Right cardiac atrium (tissue), 5 donors: ENCODE measurements around the gene GPR150. TPM values are rescaled to one million over a fixed set of nuclear protein-coding genes. Genes with fewer than 3 reads are reported as not detected.
"Not testable (repeated sequence)": the region's sequence is repeated elsewhere in the genome, so short reads cannot be mapped to it uniquely, and the experiment has no call there.

Source experiments
- ATAC-seq, 2 donors: fragments of 200-7000 bp; cut with Tn5 transposase; one replicate each; pipeline versions ENCODE4 v1.8.0 to v1.9.1; 2020; ENCODE audit warnings: moderate library complexity in 2 of 2, mild to moderate bottlenecking in 1 of 2
- DNase-seq, 3 donors: peaks; one replicate each; pipeline ENCODE4 v3.0.0-alpha.2; 2020
- H3K27ac ChIP-seq: one replicate; pipeline ENCODE4 v1.5.1; 2013; ENCODE audit warnings: mild to moderate bottlenecking, low read length, control low read depth, moderate library complexity
- H3K27me3 ChIP-seq: one replicate; pipeline ENCODE4 v1.6.1; 2013; ENCODE audit not compliant: control insufficient read depth, insufficient read depth
- H3K4me1 ChIP-seq: one replicate; pipeline ENCODE4 v1.6.1; 2013; ENCODE audit warnings: low read length; ENCODE audit not compliant: control insufficient read depth, insufficient read depth
- H3K4me3 ChIP-seq: one replicate; pipeline ENCODE4 v1.5.1; 2013; ENCODE audit warnings: low read length, control low read depth
- H3K9me3 ChIP-seq: one replicate; pipeline ENCODE4 v1.6.1; 2013; ENCODE audit warnings: low read length; ENCODE audit not compliant: control insufficient read depth
- WGBS: extraction: QIAGEN DNeasy Blood & Tissue Kit; methylation state at CpG from one replicate; pipeline ENCODE4 v1.1.7; 2013; 5-methylcytosine and 5-hydroxymethylcytosine counted together
- intact Hi-C, 4 donors: fragments of 100-400 bp; cut with DNase I; formaldehyde crosslinking; loops; one replicate each; pipeline versions ENCODE4 v1.11.0 to v1.14.0; 2022 to 2023
- polyA plus RNA-seq: library from polyadenylated mRNA; stranded (reverse); fragments of 200-250 nt; gene quantifications from one replicate; pipeline ENCODE4 v1.2.3, GENCODE V29; 2013
- total RNA-seq, 4 donors: library from RNA; stranded (reverse); fragmentation: NEBNext Ultra II Directional; extraction: Animal tissue kit (Norgen Biotek cat#: 25700); gene quantifications; one replicate each; pipeline ENCODE4 v1.2.1, GENCODE V29; 2021
- donor health status: healthy with polysubstance abuse.
- donor health status: DM: no; HTN: yes; CAD: no.
- donor health status: DM: no; HTN: no; CAD: no.
- donor health status: DM: no; HTN: yes; CAD: no; lungs with severe emphysema.
- donor health status: DM: yes; HTN: yes; CAD: no.

The GPR150 gene
- total and polyA plus RNA-seq, 5 donors = 0.09 to 0.25 (median 0.15) TPM; not detected in 2

- WGBS = 68% methylated on average over 5 of the region's 5 CpGs
- no peaks in the 10 kb centered on the region for H3K9me3 ChIP-seq
- intact Hi-C loops = loop anchor here in 1 of 4 donors (5.0 kb wide), 1 partner anchor 206 kb away; no protein-coding TSS in a partner anchor
- H3K27me3 ChIP-seq = no peaks in the 10 kb centered on the region
- peak overlapping the region; percentile 58 for H3K27ac ChIP-seq
- peaks cover 2% of the 10 kb centered on the region for H3K4me1 ChIP-seq
- no peak for DNase-seq
- no peak for ATAC-seq
- no peak overlapping the region for H3K4me3 ChIP-seq
Observed at GRCh38 chr5:95641741-95642220, 21.9 kb downstream of the GPR150 start.

GRCh38 chr5:95643152-95643551, 23.3 kb downstream of the GPR150 start:
- WGBS = 87% methylated on average over 7 of the region's 7 CpGs
- no peaks in the 10 kb centered on the region for H3K27me3 ChIP-seq
- no peak for ATAC-seq

GRCh38 chr5:95644351-95645042, 24.6 kb downstream of the GPR150 start:
- ATAC-seq (no peak), DNase-seq (no peak)
- Histone ChIP-seq H3K27ac (no peak overlapping the region), H3K9me3 (no peaks in the 10 kb centered on the region), H3K27me3 (no peaks in the 10 kb centered on the region), H3K4me3 (no peak overlapping the region), H3K4me1 (peaks cover 2% of the 10 kb centered on the region)
- intact Hi-C loops = loop anchor here in 3 of 4 donors (5.0 kb wide), 3 partner anchors 88 to 203 kb away; partner anchors contain the start of gene RHOBTB3 (in 1 of the 3)
- WGBS = 17% methylated on average over 4 of the region's 4 CpGs

More at GRCh38 chr5:95643152-95643551, 23.3 kb downstream of the GPR150 start:
- intact Hi-C loops = loop anchor here in 1 of 4 donors (5.0 kb wide), 1 partner anchor 204 kb away; no protein-coding TSS in a partner anchor
- Histone ChIP-seq H3K27ac (no peak overlapping the region), H3K4me3 (no peak overlapping the region), H3K9me3 (no peaks in the 10 kb centered on the region), H3K4me1 (peaks cover 2% of the 10 kb centered on the region)
- DNase-seq = no peak

GRCh38 chr5:95646226-95646568, 26.3 kb downstream of the GPR150 start:
- 86% methylated on average over 17 of the region's 17 CpGs for WGBS
- H3K27ac ChIP-seq = peak overlapping the region; percentile 26
- H3K9me3 ChIP-seq, H3K4me1 ChIP-seq, DNase-seq, H3K4me3 ChIP-seq, ATAC-seq, H3K27me3 ChIP-seq: not testable (repeated sequence)
- intact Hi-C loops = loop anchor here in 2 of 4 donors (5.0 kb wide), 3 partner anchors 86 to 201 kb away; partner anchors contain the start of gene RHOBTB3 (in 1 of the 2)

GRCh38 chr5:95646569-95647431, 26.9 kb downstream of the GPR150 start, which contains the start of gene RFESD:
RFESD (plus strand) TSS chr5:95646777; CDS start chr5:95652272, 5,495 bp downstream.
- Histone ChIP-seq H3K4me1 (no peaks in the 10 kb centered on the region), H3K9me3 (no peaks in the 10 kb centered on the region), H3K27ac (peak within 1 kb of the TSS; percentile 93), H3K4me3 (peak within 1 kb of the TSS; percentile 62), H3K27me3 (no peaks in the 10 kb centered on the region)
- WGBS = under 1% methylated on average over 60 of the region's 60 CpGs
- intact Hi-C loops = loop anchor here in 2 of 4 donors (5.0 kb wide), 3 partner anchors 86 to 201 kb away; partner anchors contain the start of gene RHOBTB3 (in 1 of the 2)
- ATAC-seq (peak; percentile 99 to 100), DNase-seq (peak; percentile 99 to 100 (median 100))

- Histone ChIP-seq H3K27ac (no peak overlapping the region), H3K4me3 (no peak overlapping the region)
Observed at GRCh38 chr5:95647886-95648860, 28.3 kb downstream of the GPR150 start.

GRCh38 chr5:95649274-95649673, 29.4 kb downstream of the GPR150 start:
- intact Hi-C loops = loop anchor here in 2 of 4 donors (5.0 kb wide), 3 partner anchors 83 to 198 kb away; partner anchors contain the start of gene RHOBTB3 (in 1 of the 2)
- Histone ChIP-seq H3K4me1 (no peaks in the 10 kb centered on the region), H3K4me3 (no peak overlapping the region), H3K27me3 (no peaks in the 10 kb centered on the region), H3K9me3 (no peaks in the 10 kb centered on the region), H3K27ac (no peak overlapping the region)
- no peak for ATAC-seq
- no peak for DNase-seq

More at GRCh38 chr5:95647886-95648860, 28.3 kb downstream of the GPR150 start:
- Histone ChIP-seq H3K9me3 (no peaks in the 10 kb centered on the region), H3K27me3 (no peaks in the 10 kb centered on the region), H3K4me1 (no peaks in the 10 kb centered on the region)
- 75% methylated on average over 12 of the region's 12 CpGs for WGBS
- DNase-seq = no peak
- no peak for ATAC-seq
- intact Hi-C loops = loop anchor here in 2 of 4 donors (5.0 kb wide), 3 partner anchors 84 to 199 kb away; partner anchors contain the start of gene RHOBTB3 (in 1 of the 2)

GRCh38 chr5:95649842-95650620, 30.1 kb downstream of the GPR150 start:
- Histone ChIP-seq H3K4me1 (no peaks in the 10 kb centered on the region), H3K27me3 (no peaks in the 10 kb centered on the region), H3K27ac (no peak overlapping the region), H3K9me3 (no peaks in the 10 kb centered on the region), H3K4me3 (no peak overlapping the region)
- intact Hi-C loops = loop anchor here in 2 of 4 donors (5.0 kb wide), 3 partner anchors 82 to 197 kb away; partner anchors contain the start of gene RHOBTB3 (in 1 of the 2)
- no peak for ATAC-seq
- DNase-seq = no peak

GRCh38 chr5:95652849-95653248, 33.0 kb downstream of the GPR150 start:
- H3K9me3 ChIP-seq = no peaks in the 10 kb centered on the region
- 95% methylated on average over 1 of the region's 1 CpG for WGBS
- H3K4me3 ChIP-seq = no peak overlapping the region
- intact Hi-C loops = no loop called here
- H3K27ac ChIP-seq = no peak overlapping the region
- no peaks in the 10 kb centered on the region for H3K4me1 ChIP-seq
- DNase-seq = no peak
- ATAC-seq = no peak
- no peaks in the 10 kb centered on the region for H3K27me3 ChIP-seq
